A549 (cell line): ENCODE measurements around the gene FAT4. TPM values are rescaled to one million over a fixed set of nuclear protein-coding genes. Genes with fewer than 3 reads are reported as not detected.

Experiments used
- ATAC-seq, 2 experiments: fragments of 200-7000 bp in 1 of 2; fragments of >200 bp in 1 of 2; cut with Nextera tagmentation in 1 of 2; cut with Tn5 transposase in 1 of 2; 3 replicates each; pipeline versions ENCODE4 v1.8.0 to v1.9.1; 2018 to 2020; ENCODE audit warnings: mild to moderate bottlenecking in 1 of 2, moderate library complexity in 1 of 2
- CTCF ChIA-PET: fragments of 300-600 bp; sonication (Branson Sonifier 250); formaldehyde crosslinking; extraction: SDS; loops from one replicate; lab custom pipeline; 2021; ENCODE audit warnings: antibody characterized with exemption, inconsistent platforms; lab: Yijun Ruan, JAX
- POLR2A ChIA-PET: fragments of 350-600 bp; formaldehyde crosslinking; extraction: SDS; loops from one replicate; lab custom pipeline; 2021; ENCODE audit warnings: antibody characterized with exemption, inconsistent platforms; lab: Yijun Ruan, JAX
- DNase-seq, 2 experiments: peaks; one replicate each; pipeline versions ENCODE4 v3.0.0 to v3.0.0-alpha.2; 2011 to 2016; ENCODE audit warnings: low read depth in 1 of 2, low spot score in 1 of 2
- FAIRE-seq: peaks from 2 replicates; lab custom pipeline; 2011; peaks lifted over from hg19 to GRCh38; lab: Jason Lieb, UNC
- H3K27ac ChIP-seq, 2 experiments: fragments of >200 bp; sonication (Bioruptor Twin); formaldehyde crosslinking; 3 replicates each; pipeline ENCODE4 v1.5.1; 2016 to 2017
- H3K4me1 ChIP-seq: fragments of >200 bp; sonication (Bioruptor Twin); formaldehyde crosslinking; 3 replicates; pipeline ENCODE4 v1.6.1; 2016
- H3K4me2 ChIP-seq: fragments of >200 bp; sonication (Bioruptor Twin); formaldehyde crosslinking; 3 replicates; pipeline ENCODE4 v1.6.1; 2016
- H3K4me3 ChIP-seq: fragments of >200 bp; sonication (Bioruptor Twin); formaldehyde crosslinking; 3 replicates; pipeline ENCODE4 v1.5.1; 2016
- H3K9me3 ChIP-seq: fragments of >200 bp; sonication (Bioruptor Twin); formaldehyde crosslinking; 3 replicates; pipeline ENCODE4 v1.6.1; 2016
- CBX2 ChIP-seq: fragments of 200-600 bp; sonication (generic); IDR thresholded peaks from 2 replicates; pipeline ENCODE4 v1.6.1; 2016; ENCODE audit warnings: low read depth, mild to moderate bottlenecking, borderline replicate concordance
- CBX8 ChIP-seq: fragments of 200-600 bp; sonication (generic); IDR thresholded peaks from 2 replicates; pipeline ENCODE4 v1.6.1; 2016
- E2F6 ChIP-seq: IDR thresholded peaks from 2 replicates; pipeline ENCODE4 v1.6.1; 2012; ENCODE audit warnings: low read depth, borderline replicate concordance
- EHF ChIP-seq: fragments of 250-450 bp; sonication (Bioruptor Pico); IDR thresholded peaks from 2 replicates; pipeline ENCODE4 v1.5.0; 2020; ENCODE audit warnings: mild to moderate bottlenecking
- ESRRA ChIP-seq: fragments of 150-350 bp; IDR thresholded peaks from 2 replicates; pipeline ENCODE4 v1.6.1; 2014; ENCODE audit warnings: mild to moderate bottlenecking, low read length, borderline replicate concordance
- FOSB ChIP-seq: fragments of 250-450 bp; sonication (Bioruptor Pico); IDR thresholded peaks from 2 replicates; pipeline ENCODE4 v1.5.0; 2020; ENCODE audit warnings: mild to moderate bottlenecking, moderate library complexity
- FOXS1 ChIP-seq: fragments of 250-450 bp; sonication (Bioruptor Pico); IDR thresholded peaks from 2 replicates; pipeline ENCODE4 v1.5.0; 2020; ENCODE audit warnings: mild to moderate bottlenecking, moderate library complexity
- GATA3 ChIP-seq: IDR thresholded peaks from 2 replicates; pipeline ENCODE4 v1.6.1; 2012; ENCODE audit warnings: borderline replicate concordance
- HOXA7 ChIP-seq: fragments of 250-450 bp; sonication (Bioruptor Pico); IDR thresholded peaks from 2 replicates; pipeline ENCODE4 v1.5.0; 2020; ENCODE audit warnings: mild to moderate bottlenecking, moderate library complexity
- HOXB5 ChIP-seq: fragments of 250-450 bp; sonication (Bioruptor Pico); IDR thresholded peaks from 2 replicates; pipeline ENCODE4 v1.5.0; 2020; ENCODE audit warnings: mild to moderate bottlenecking, moderate library complexity
- JUN ChIP-seq, 2 experiments: fragments of >200 bp; sonication (Bioruptor Twin); formaldehyde crosslinking; IDR thresholded peaks; 2 replicates in 1 of 2; 3 replicates in 1 of 2; pipeline ENCODE4 v1.6.1; 2016 to 2017
- KDM5A ChIP-seq: fragments of 200-600 bp; sonication (generic); IDR thresholded peaks from 2 replicates; pipeline ENCODE4 v1.6.1; 2016; ENCODE audit warnings: antibody characterized with exemption, mild to moderate bottlenecking
- MAFK ChIP-seq: fragments of 450-650 bp; IDR thresholded peaks from 2 replicates; pipeline ENCODE4 v1.6.1; 2014; ENCODE audit not compliant: partially characterized antibody
- NPAS2 ChIP-seq: fragments of 250-450 bp; sonication (Bioruptor Pico); IDR thresholded peaks from 2 replicates; pipeline ENCODE4 v1.8.0; 2022; ENCODE audit warnings: mild to moderate bottlenecking, moderate library complexity, borderline replicate concordance
- NR3C1 ChIP-seq: fragments of >200 bp; sonication (Bioruptor Twin); formaldehyde crosslinking; IDR thresholded peaks from 3 replicates; pipeline ENCODE4 v1.6.1; 2017
- PHF8 ChIP-seq: fragments of 200-600 bp; sonication (generic); IDR thresholded peaks from 2 replicates; pipeline ENCODE4 v1.6.1; 2016; ENCODE audit warnings: low read depth, mild to moderate bottlenecking, antibody characterized with exemption, moderate library complexity, borderline replicate concordance
- POLR2A ChIP-seq: IDR thresholded peaks from 2 replicates; pipeline ENCODE4 v1.6.1; 2012; ENCODE audit warnings: mild to moderate bottlenecking, low read length
- RAD21 ChIP-seq, 2 experiments: fragments of >200 bp in 1 of 2; sonication (Bioruptor Twin) in 1 of 2; formaldehyde crosslinking in 1 of 2; IDR thresholded peaks in 1 of 2; conservative IDR thresholded peaks in 1 of 2; 2 replicates in 1 of 2; 3 replicates in 1 of 2; pipeline ENCODE4 v1.6.1; 2012 to 2018; ENCODE audit warnings: inconsistent platforms in 1 of 2
- RCOR1 ChIP-seq: fragments of 150-350 bp; IDR thresholded peaks from 2 replicates; pipeline ENCODE4 v1.6.1; 2014; ENCODE audit warnings: antibody characterized with exemption, low read length, low read depth
- RFX5 ChIP-seq: fragments of 450-650 bp; IDR thresholded peaks from 2 replicates; pipeline ENCODE4 v1.7.1; 2014; ENCODE audit warnings: antibody characterized with exemption, mild to moderate bottlenecking, moderate library complexity
- RNF2 ChIP-seq: fragments of 200-600 bp; sonication (generic); IDR thresholded peaks from 2 replicates; pipeline ENCODE4 v1.6.1; 2016; ENCODE audit warnings: low read depth, mild to moderate bottlenecking, antibody characterized with exemption, moderate library complexity, borderline replicate concordance
- SMC3 ChIP-seq: fragments of >200 bp; sonication (Bioruptor Twin); formaldehyde crosslinking; IDR thresholded peaks from 3 replicates; pipeline ENCODE4 v1.6.1; 2018; ENCODE audit warnings: inconsistent platforms
- ZFP36 ChIP-seq: fragments of 450-650 bp; IDR thresholded peaks from 2 replicates; pipeline ENCODE4 v1.6.1; 2014; ENCODE audit warnings: borderline replicate concordance; ENCODE audit not compliant: partially characterized antibody
- WGBS: methylation state at CpG from one replicate; pipeline ENCODE4 v1.1.6; 2017; ENCODE audit errors: missing lambda C conversion rate; 5-methylcytosine and 5-hydroxymethylcytosine counted together
- polyA plus RNA-seq, 4 experiments: library from polyadenylated mRNA; depleted of rRNA in 3 of 4; stranded (reverse); fragments of >200 nt; fragmentation: RNase III in 1 of 4; extraction: RNeasy Plus Mini Kit Qiagen cat#74134 plus additional on column Dnase treatment in 1 of 4; gene quantifications; 2 replicates in 3 of 4; 3 replicates in 1 of 4; pipeline ENCODE4 v1.2.3, GENCODE V29; 2011 to 2017
- TF ChIP-seq, protein P1 (sequence below): fragments of 250-450 bp; sonication (Bioruptor Pico); IDR thresholded peaks from 2 replicates; pipeline ENCODE4 v1.5.0; 2020; ENCODE audit warnings: low read depth, mild to moderate bottlenecking, moderate library complexity
- TF ChIP-seq, protein P2 (sequence below): fragments of >200 bp; sonication (Bioruptor Twin); formaldehyde crosslinking; IDR thresholded peaks from 3 replicates; pipeline ENCODE4 v1.5.1; 2016
- TF ChIP-seq, protein P3 (sequence below): fragments of 250-450 bp; sonication (Bioruptor Pico); IDR thresholded peaks from 2 replicates; pipeline ENCODE4 v1.5.0; 2021; ENCODE audit warnings: mild to moderate bottlenecking, moderate library complexity, borderline replicate concordance

The FAT4 gene
- polyA plus RNA-seq, 2 of the 4 experiments (the other 2 are of a cell fraction) = 0.32 to 1.1 TPM

DNA sequence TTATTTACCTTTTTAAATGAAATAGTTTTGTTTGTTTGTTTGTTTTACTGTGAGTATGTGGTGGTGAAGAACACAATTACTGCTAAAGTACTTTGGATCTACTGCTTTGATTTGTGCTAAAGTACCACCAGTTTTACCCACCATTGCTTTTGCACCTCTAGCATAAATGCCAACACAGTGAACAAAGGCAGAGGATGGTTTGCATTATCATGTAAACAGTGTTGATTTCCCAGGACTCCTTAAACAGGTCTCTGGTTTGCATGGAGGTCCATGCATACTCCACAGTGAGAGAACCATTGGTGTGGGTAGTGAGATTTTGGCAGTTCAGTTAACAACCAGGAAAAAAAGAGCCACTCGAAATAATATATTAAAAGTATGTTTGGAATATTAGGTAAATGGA lies 11.0 kb downstream of the FAT4 start:
- FAIRE-seq (no peak), DNase-seq (no peak), ATAC-seq (no peak)
- TF ChIP-seq, protein P1, sequence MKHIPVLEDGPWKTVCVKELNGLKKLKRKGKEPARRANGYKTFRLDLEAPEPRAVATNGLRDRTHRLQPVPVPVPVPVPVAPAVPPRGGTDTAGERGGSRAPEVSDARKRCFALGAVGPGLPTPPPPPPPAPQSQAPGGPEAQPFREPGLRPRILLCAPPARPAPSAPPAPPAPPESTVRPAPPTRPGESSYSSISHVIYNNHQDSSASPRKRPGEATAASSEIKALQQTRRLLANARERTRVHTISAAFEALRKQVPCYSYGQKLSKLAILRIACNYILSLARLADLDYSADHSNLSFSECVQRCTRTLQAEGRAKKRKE = no peak
- no peak for TF ChIP-seq ZFP36
- no peak for TF ChIP-seq RCOR1
- TF ChIP-seq EHF = no peak
- TF ChIP-seq GATA3 = no peak
- TF ChIP-seq RNF2 = no peak
- no peak for TF ChIP-seq KDM5A
- H3K4me2 ChIP-seq = no peak overlapping the region
- peaks cover 23% of the 10 kb centered on the region for H3K4me1 ChIP-seq
- H3K27ac ChIP-seq = no peak overlapping the region
- H3K9me3 ChIP-seq = no peaks in the 10 kb centered on the region
- ChIA-PET CTCF (no interaction called here), POLR2A (no interaction called here)
- no peak overlapping the region for H3K4me3 ChIP-seq
- 85% methylated on average over 1 of the region's 1 CpG for WGBS

- no peak for FAIRE-seq
- Histone ChIP-seq H3K4me3 (no peak overlapping the region), H3K9me3 (no peaks in the 10 kb centered on the region), H3K4me2 (no peak overlapping the region), H3K27ac (no peak overlapping the region), H3K4me1 (no peaks in the 10 kb centered on the region)
- no peak for DNase-seq
- CTCF ChIA-PET = no interaction called here
- POLR2A ChIA-PET = no interaction called here
- TF ChIP-seq HOXB5 (no peak), NPAS2 (no peak), RCOR1 (no peak), NR3C1 (no peak), HOXA7 (CRISPR knock-in tag) (no peak), POLR2A (no peak), RFX5 (no peak), ESRRA (no peak), PHF8 (no peak), JUN (IDR thresholded peaks at IDR 0.05) (no peak), SMC3 (no peak)
- TF ChIP-seq, protein P2, sequence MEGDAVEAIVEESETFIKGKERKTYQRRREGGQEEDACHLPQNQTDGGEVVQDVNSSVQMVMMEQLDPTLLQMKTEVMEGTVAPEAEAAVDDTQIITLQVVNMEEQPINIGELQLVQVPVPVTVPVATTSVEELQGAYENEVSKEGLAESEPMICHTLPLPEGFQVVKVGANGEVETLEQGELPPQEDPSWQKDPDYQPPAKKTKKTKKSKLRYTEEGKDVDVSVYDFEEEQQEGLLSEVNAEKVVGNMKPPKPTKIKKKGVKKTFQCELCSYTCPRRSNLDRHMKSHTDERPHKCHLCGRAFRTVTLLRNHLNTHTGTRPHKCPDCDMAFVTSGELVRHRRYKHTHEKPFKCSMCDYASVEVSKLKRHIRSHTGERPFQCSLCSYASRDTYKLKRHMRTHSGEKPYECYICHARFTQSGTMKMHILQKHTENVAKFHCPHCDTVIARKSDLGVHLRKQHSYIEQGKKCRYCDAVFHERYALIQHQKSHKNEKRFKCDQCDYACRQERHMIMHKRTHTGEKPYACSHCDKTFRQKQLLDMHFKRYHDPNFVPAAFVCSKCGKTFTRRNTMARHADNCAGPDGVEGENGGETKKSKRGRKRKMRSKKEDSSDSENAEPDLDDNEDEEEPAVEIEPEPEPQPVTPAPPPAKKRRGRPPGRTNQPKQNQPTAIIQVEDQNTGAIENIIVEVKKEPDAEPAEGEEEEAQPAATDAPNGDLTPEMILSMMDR = no peak
- ATAC-seq = no peak
- WGBS = 84% methylated on average over 2 of the region's 2 CpGs
Observed at GRCh38 chr4:125331116-125331515, 16.4 kb downstream of the FAT4 start.

- Histone ChIP-seq H3K4me3 (no peak overlapping the region), H3K4me2 (no peak overlapping the region), H3K9me3 (no peaks in the 10 kb centered on the region), H3K27ac (no peak overlapping the region), H3K4me1 (no peaks in the 10 kb centered on the region)
- TF ChIP-seq E2F6 (no peak), POLR2A (no peak), CBX2 (no peak), MAFK (no peak), RAD21 (conservative IDR thresholded peaks at IDR 0.05 in 1 of 2, IDR thresholded peaks at IDR 0.05 in 1 of 2) (no peak), FOXS1 (CRISPR knock-in tag) (no peak), FOSB (CRISPR knock-in tag) (no peak), CBX8 (no peak)
- TF ChIP-seq, protein P3, sequence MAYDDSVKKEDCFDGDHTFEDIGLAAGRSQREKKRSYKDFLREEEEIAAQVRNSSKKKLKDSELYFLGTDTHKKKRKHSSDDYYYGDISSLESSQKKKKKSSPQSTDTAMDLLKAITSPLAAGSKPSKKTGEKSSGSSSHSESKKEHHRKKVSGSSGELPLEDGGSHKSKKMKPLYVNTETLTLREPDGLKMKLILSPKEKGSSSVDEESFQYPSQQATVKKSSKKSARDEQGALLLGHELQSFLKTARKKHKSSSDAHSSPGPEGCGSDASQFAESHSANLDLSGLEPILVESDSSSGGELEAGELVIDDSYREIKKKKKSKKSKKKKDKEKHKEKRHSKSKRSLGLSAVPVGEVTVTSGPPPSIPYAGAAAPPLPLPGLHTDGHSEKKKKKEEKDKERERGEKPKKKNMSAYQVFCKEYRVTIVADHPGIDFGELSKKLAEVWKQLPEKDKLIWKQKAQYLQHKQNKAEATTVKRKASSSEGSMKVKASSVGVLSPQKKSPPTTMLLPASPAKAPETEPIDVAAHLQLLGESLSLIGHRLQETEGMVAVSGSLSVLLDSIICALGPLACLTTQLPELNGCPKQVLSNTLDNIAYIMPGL (CRISPR knock-in tag) = no peak
- no peak for ATAC-seq
- WGBS = 63% methylated on average over 1 of the region's 1 CpG
- POLR2A ChIA-PET = no interaction called here
- no peak for FAIRE-seq
- DNase-seq = no peak
- CTCF ChIA-PET = no interaction called here
Observed at GRCh38 chr4:125334926-125335325, 20.2 kb downstream of the FAT4 start.
